Left lung (tissue), 10 donors: ENCODE measurements around the gene ARID3C. TPM values are rescaled to one million over a fixed set of nuclear protein-coding genes. Genes with fewer than 3 reads are reported as not detected.

ENCODE experiments used
- ATAC-seq: fragments of 200-7000 bp; cut with Tn5 transposase; one replicate; pipeline ENCODE4 v1.9.1; 2020; ENCODE audit warnings: moderate library complexity
- DNase-seq, 4 donors: peaks; one replicate each; pipeline ENCODE4 v3.0.0-alpha.2; 2013 to 2020
- H3K27ac ChIP-seq, 2 donors: fragments of 200-600 bp; sonication (generic) in 1 of 2; one replicate each; pipeline versions ENCODE4 v1.5.0 to v1.8.0; 2020 to 2021
- H3K27me3 ChIP-seq, 2 donors: fragments of 200-600 bp; sonication (generic) in 1 of 2; one replicate each; pipeline versions ENCODE4 v1.5.0 to v1.8.0; 2020 to 2021
- H3K36me3 ChIP-seq, 2 donors: fragments of 200-600 bp; sonication (generic) in 1 of 2; one replicate each; pipeline versions ENCODE4 v1.5.0 to v1.8.0; 2020 to 2021
- H3K4me1 ChIP-seq, 2 donors: fragments of 200-600 bp; one replicate each; pipeline ENCODE4 v1.8.0; 2021
- H3K4me3 ChIP-seq, 2 donors: fragments of 200-600 bp; sonication (generic) in 1 of 2; one replicate each; pipeline versions ENCODE4 v1.5.0 to v1.8.0; 2020 to 2021; ENCODE audit warnings: mild to moderate bottlenecking in 1 of 2
- H3K9me3 ChIP-seq, 2 donors: fragments of 200-600 bp; sonication (generic) in 1 of 2; one replicate each; pipeline versions ENCODE4 v1.5.0 to v1.8.0; 2020 to 2021
- intact Hi-C, 2 donors: fragments of 100-400 bp; cut with DNase I; formaldehyde crosslinking; loops; one replicate each; pipeline versions ENCODE4 v1.11.2 to v1.14.2; 2022
- polyA plus RNA-seq, 6 donors: library from polyadenylated mRNA; unstranded; fragments of 120-200 nt; gene quantifications; one replicate each; pipeline ENCODE4 v1.2.1, GENCODE V29; 2013; ENCODE audit not compliant: insufficient read length in 6 of 6
- total RNA-seq, 2 donors: library from RNA; stranded (reverse); fragmentation: NEBNext Ultra II Directional; extraction: Animal tissue kit (Norgen Biotek cat#: 25700); gene quantifications; one replicate each; pipeline ENCODE4 v1.2.1, GENCODE V29; 2021
- TF ChIP-seq, protein P1 (sequence below), 2 donors: fragments of 200-600 bp; sonication (generic) in 1 of 2; IDR thresholded peaks; one replicate each; pipeline versions ENCODE4 v1.5.0 to v1.8.0; 2021; ENCODE audit warnings: antibody characterized with exemption in 2 of 2
- donor health status: DM: no; HTN: yes; CAD: no.
- donor health status: DM: no; HTN: no; CAD: no.

The ARID3C gene
- total and polyA plus RNA-seq, 8 donors, result 0.13 to 0.24 (median 0.15) TPM; not detected in 5

DNA sequence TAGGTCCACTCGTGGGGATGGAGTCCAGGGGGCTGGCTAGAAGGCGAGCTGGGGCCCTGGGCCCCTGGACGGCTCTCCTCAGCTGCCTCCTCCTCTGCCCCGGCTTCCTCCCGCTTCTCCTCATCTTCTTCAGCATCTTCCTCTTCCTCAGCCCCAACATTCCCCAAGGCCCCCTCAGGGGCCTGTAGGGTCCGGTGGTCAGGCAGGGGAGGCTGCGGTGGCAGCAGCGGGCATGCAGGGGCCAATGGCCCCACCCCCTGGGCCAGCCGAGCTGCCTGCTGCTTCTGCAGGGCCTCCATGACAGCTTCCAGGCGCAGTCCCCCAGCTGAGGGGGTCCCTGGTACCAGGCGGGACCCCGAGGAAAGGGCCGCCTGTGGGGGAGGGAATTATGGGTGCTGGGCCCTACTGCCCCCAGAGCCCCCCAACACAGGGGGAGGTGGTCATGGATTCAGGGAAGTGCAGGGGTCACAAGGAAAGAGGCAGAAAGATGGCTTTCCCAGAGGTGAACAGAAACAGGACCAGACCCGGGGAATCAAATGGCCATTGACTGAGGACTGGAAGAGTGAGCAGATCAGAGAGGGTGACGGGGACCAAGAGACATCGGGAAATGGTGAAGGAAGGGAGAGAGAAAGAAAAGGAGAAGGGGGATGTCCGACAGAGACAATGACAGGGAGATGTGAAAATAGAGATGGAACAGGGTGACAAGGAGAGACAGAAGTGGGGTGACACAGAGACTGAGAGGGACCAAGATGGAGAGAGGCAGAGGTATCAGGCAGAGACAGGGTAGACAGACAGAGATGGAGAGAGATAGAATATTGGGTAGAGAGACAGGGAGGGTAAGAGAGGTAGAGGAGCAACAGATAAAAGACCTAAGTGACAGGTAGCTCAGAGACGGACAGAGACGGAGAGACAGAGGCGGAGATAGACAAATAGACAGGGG lies 880 bp downstream of the ARID3C start:
- H3K27ac ChIP-seq, result no peak overlapping the region
- TF ChIP-seq, protein P1, sequence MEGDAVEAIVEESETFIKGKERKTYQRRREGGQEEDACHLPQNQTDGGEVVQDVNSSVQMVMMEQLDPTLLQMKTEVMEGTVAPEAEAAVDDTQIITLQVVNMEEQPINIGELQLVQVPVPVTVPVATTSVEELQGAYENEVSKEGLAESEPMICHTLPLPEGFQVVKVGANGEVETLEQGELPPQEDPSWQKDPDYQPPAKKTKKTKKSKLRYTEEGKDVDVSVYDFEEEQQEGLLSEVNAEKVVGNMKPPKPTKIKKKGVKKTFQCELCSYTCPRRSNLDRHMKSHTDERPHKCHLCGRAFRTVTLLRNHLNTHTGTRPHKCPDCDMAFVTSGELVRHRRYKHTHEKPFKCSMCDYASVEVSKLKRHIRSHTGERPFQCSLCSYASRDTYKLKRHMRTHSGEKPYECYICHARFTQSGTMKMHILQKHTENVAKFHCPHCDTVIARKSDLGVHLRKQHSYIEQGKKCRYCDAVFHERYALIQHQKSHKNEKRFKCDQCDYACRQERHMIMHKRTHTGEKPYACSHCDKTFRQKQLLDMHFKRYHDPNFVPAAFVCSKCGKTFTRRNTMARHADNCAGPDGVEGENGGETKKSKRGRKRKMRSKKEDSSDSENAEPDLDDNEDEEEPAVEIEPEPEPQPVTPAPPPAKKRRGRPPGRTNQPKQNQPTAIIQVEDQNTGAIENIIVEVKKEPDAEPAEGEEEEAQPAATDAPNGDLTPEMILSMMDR (IDR thresholded peaks at IDR 0.05), result no peak
- DNase-seq (no peak), ATAC-seq (no peak)
- H3K9me3 ChIP-seq, result no peaks in the 10 kb centered on the region
- peaks cover 0 to 21% of the 10 kb centered on the region in 2 donors for H3K4me1 ChIP-seq
- no peaks in the 10 kb centered on the region for H3K36me3 ChIP-seq
- intact Hi-C loops, result no loop called here
- H3K4me3 ChIP-seq, result peak overlapping the region; percentile 21 to 25
- peaks cover 69 to 83% of the 10 kb centered on the region in 2 donors for H3K27me3 ChIP-seq

DNA sequence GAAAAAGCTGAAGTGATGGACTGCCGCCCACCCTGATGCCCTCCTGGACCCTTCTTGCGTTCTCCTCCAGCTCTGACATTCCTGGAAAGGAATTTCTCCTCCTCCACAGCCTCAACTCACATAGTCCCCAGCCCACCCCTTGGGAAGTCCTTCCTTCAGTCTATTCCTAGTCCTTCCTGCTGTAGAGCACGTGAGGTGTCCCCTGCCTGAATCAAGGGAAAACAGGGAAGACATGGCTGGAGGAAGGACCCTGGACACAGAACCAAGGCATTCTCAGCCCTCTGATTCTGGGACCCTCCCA lies 3.7 kb downstream of the ARID3C start:
- no peaks in the 10 kb centered on the region for H3K9me3 ChIP-seq
- H3K27ac ChIP-seq, result no peak overlapping the region
- H3K4me3 ChIP-seq, result no peak overlapping the region
- peaks cover 79 to 88% of the 10 kb centered on the region in 2 donors for H3K27me3 ChIP-seq
- DNase-seq, result no peak
- ATAC-seq, result no peak
- H3K36me3 ChIP-seq, result no peaks in the 10 kb centered on the region
- intact Hi-C loops, result no loop called here
- TF ChIP-seq, protein P1 (IDR thresholded peaks at IDR 0.05), result no peak
- peaks cover 0 to 27% of the 10 kb centered on the region in 2 donors for H3K4me1 ChIP-seq

DNA sequence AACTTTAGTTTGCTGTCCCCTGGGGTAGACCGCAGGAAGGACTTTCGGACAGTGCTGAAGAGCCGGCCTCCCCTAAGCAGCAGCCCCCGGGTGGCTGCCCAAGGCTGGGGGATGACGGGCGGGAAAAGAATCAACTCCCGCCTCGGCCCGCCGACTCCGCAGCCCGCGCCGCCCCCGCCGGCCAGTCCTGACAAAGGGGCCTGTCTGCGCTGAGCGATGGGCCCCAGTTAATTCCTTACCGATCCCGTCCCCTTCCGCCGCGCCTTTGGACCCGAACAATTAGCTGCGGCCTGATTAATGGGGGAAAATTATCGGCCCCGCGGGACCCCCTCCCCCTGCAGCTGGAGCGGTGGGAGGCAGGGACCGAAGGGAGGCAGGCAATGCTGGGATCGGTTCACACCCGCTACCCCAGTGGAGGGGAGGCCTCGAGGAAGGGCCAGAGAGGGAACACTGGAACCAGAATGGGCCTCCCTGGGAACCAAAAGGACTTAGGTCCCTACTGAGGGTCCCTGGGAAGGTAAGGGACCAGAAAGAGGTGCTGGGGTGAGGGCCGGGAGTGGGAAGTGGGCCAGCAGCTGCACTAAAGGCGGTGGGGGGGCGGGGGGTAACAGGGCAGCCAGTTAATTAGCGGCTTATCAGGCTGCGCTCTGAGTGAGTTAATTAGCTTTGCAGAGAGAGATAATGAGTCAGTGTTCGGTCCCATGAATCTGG lies 4.2 kb downstream of the ARID3C start:
- intact Hi-C loops, result no loop called here
- H3K27me3 ChIP-seq, result peaks cover 73 to 82% of the 10 kb centered on the region in 2 donors
- ATAC-seq (no peak), DNase-seq (no peak)
- no peaks in the 10 kb centered on the region for H3K9me3 ChIP-seq
- H3K4me1 ChIP-seq, result peaks cover 2 to 31% of the 10 kb centered on the region in 2 donors
- H3K4me3 ChIP-seq, result no peak overlapping the region
- H3K27ac ChIP-seq, result no peak overlapping the region
- H3K36me3 ChIP-seq, result no peaks in the 10 kb centered on the region
- TF ChIP-seq, protein P1 (IDR thresholded peaks at IDR 0.05), result no peak

DNA sequence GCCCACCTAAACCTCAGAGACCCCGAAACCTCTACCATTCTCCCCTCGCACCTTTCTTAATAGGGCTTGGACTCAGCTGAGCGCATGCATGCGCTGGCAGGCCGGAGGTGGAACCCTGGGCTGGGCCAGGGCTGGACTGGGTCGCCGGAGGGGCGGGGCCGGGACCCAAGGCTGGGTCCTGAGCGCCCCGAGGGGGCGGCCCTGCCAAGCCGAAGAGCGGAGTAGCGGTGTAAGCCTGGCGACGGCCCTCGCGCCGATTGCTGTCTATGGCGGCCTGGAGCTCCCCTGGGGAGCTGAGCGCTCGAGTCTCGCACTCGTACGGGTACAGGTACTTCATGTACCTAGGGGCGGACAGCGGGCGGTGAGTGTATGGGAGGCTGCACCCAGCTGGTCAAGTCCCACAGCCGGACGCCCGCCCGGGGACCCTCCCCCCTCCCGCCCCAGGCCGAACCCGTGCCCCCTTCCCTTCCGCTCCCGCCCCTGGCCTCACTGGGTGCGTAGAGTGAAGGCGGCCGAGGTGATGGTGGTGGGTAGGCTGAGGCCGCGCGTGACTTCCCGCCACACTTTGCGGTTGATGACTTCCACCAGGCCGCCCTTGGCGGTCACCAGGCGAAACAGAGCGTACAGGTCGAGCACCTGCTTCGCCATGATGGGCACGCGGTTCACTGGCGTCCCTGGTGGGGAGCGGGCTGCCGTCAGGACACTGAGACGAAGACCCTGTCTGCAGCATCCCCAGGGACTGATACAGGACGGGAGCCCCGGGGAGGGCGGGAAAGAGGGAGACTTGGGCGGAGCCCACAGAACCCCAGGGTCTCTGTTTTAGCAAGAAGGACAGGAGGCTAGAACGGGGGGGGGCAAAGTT lies 5.3 kb downstream of the ARID3C start:
- no peak for DNase-seq
- H3K4me1 ChIP-seq, result peaks cover 5 to 31% of the 10 kb centered on the region in 2 donors
- no peaks in the 10 kb centered on the region for H3K36me3 ChIP-seq
- H3K27ac ChIP-seq, result no peak overlapping the region
- no peak overlapping the region for H3K4me3 ChIP-seq
- peaks cover 64 to 72% of the 10 kb centered on the region in 2 donors for H3K27me3 ChIP-seq
- TF ChIP-seq, protein P1 (IDR thresholded peaks at IDR 0.05), result no peak
- no peaks in the 10 kb centered on the region for H3K9me3 ChIP-seq
- intact Hi-C loops, result no loop called here
- no peak for ATAC-seq
